ENCODE data around the gene TENM4. TPM values are rescaled to one million over a fixed set of nuclear protein-coding genes. Genes with fewer than 3 reads are reported as not detected.

The TENM4 gene
- total and polyA plus RNA-seq, 2 of the 13 experiments (the other 11 are each of a cell fraction or from before 2014, with no cell fraction given), result not detected

DNA sequence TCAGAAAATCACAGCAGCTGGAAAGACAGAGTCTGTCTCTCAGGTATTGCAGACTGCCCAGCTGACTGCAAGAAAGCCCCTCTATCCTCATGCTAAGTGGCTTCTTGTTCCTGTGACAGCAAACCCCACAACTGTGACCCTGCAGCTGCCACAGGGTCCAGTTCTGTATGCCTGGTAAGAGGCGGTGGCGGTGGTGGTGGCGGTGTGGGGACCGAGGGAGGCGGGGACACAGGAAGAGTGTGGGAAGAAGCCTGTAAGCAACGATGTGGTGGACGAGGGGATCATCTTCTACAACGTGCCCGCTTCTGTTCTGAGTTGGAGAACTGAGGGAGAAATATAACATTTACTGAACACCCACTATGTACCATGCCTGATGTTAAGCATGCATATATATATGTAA lies 112.4 kb downstream of the TENM4 start:
- no peaks in the 10 kb centered on the region for H3K9me3 ChIP-seq (ENCODE audit: low read length)
- DNase-seq (ENCODE audit: low spot score), result no peak
- no peak overlapping the region for H3K27ac ChIP-seq (ENCODE audit: extremely low read length, insufficient read depth, low read length)
- WGBS (ENCODE audit: low lambda C conversion rate), result 18% methylated on average over 9 of the region's 9 CpGs
- H2AFZ ChIP-seq (ENCODE audit: low read length), result no peak overlapping the region
- no peaks in the 10 kb centered on the region for H3K79me2 ChIP-seq (ENCODE audit: insufficient read depth, low read length)
- no peak for ATAC-seq
- H3K4me3 ChIP-seq (replicated peaks in 1 of 3; ENCODE audit: insufficient read depth in 1 of 3, low read depth in 2 of 3, low read length in 3 of 3), result no peak overlapping the region
- ChIA-PET POLR2A (no interaction called here), CTCF (ENCODE audit: low intra/inter-chr PET ratio, low total read pairs) (no interaction called here)
- no peak overlapping the region for H3K4me2 ChIP-seq (ENCODE audit: low read depth, low read length)
- no peaks in the 10 kb centered on the region for H3K36me3 ChIP-seq (replicated peaks in 1 of 2; ENCODE audit: control insufficient read depth in 1 of 2, insufficient read depth in 2 of 2, low read length in 2 of 2)
- H3K9ac ChIP-seq (ENCODE audit: insufficient read depth, low read depth, low read length), result no peak overlapping the region
- in situ Hi-C loops (cut with HindIII; ENCODE audit: extremely low pct_ligation_motif_present, low pct_unique_long_range_greater_than_20kb) (no loop called here), intact Hi-C loops (cut with micrococcal nuclease; ENCODE audit: unreplicated experiment) (no loop called here)
- H3K27me3 ChIP-seq (ENCODE audit: control insufficient read depth in 1 of 2, insufficient read depth in 2 of 2, low read length in 2 of 2), result peaks cover 0 to 6% of the 10 kb centered on the region in 2 experiments; a peak in 1 of 5 replicates
- no TSS peak for BruUV-seq (replicated peaks)
- FAIRE-seq, result no peak
- no peaks in the 10 kb centered on the region for H4K20me1 ChIP-seq (ENCODE audit: insufficient read depth, low read length)
- H3K4me1 ChIP-seq (ENCODE audit: insufficient read depth, low read length), result no peaks in the 10 kb centered on the region
- TF ChIP-seq ZNF788 (CRISPR knock-in tag; IDR thresholded peaks at IDR 0.05; ENCODE audit: borderline replicate concordance) (no peak), ZFAT (CRISPR knock-in tag; conservative IDR thresholded peaks at IDR 0.05) (no peak), ISL2 (CRISPR knock-in tag; IDR thresholded peaks at IDR 0.05) (no peak), MXI1 (IDR thresholded peaks at IDR 0.05; ENCODE audit: borderline replicate concordance, low read depth, low read length) (no peak), ZNF841 (CRISPR knock-in tag; IDR thresholded peaks at IDR 0.05; ENCODE audit: borderline replicate concordance) (no peak), ZSCAN31 (CRISPR knock-in tag; IDR thresholded peaks at IDR 0.05; ENCODE audit: low read depth) (no peak)
- TF ChIP-seq, protein P1, sequence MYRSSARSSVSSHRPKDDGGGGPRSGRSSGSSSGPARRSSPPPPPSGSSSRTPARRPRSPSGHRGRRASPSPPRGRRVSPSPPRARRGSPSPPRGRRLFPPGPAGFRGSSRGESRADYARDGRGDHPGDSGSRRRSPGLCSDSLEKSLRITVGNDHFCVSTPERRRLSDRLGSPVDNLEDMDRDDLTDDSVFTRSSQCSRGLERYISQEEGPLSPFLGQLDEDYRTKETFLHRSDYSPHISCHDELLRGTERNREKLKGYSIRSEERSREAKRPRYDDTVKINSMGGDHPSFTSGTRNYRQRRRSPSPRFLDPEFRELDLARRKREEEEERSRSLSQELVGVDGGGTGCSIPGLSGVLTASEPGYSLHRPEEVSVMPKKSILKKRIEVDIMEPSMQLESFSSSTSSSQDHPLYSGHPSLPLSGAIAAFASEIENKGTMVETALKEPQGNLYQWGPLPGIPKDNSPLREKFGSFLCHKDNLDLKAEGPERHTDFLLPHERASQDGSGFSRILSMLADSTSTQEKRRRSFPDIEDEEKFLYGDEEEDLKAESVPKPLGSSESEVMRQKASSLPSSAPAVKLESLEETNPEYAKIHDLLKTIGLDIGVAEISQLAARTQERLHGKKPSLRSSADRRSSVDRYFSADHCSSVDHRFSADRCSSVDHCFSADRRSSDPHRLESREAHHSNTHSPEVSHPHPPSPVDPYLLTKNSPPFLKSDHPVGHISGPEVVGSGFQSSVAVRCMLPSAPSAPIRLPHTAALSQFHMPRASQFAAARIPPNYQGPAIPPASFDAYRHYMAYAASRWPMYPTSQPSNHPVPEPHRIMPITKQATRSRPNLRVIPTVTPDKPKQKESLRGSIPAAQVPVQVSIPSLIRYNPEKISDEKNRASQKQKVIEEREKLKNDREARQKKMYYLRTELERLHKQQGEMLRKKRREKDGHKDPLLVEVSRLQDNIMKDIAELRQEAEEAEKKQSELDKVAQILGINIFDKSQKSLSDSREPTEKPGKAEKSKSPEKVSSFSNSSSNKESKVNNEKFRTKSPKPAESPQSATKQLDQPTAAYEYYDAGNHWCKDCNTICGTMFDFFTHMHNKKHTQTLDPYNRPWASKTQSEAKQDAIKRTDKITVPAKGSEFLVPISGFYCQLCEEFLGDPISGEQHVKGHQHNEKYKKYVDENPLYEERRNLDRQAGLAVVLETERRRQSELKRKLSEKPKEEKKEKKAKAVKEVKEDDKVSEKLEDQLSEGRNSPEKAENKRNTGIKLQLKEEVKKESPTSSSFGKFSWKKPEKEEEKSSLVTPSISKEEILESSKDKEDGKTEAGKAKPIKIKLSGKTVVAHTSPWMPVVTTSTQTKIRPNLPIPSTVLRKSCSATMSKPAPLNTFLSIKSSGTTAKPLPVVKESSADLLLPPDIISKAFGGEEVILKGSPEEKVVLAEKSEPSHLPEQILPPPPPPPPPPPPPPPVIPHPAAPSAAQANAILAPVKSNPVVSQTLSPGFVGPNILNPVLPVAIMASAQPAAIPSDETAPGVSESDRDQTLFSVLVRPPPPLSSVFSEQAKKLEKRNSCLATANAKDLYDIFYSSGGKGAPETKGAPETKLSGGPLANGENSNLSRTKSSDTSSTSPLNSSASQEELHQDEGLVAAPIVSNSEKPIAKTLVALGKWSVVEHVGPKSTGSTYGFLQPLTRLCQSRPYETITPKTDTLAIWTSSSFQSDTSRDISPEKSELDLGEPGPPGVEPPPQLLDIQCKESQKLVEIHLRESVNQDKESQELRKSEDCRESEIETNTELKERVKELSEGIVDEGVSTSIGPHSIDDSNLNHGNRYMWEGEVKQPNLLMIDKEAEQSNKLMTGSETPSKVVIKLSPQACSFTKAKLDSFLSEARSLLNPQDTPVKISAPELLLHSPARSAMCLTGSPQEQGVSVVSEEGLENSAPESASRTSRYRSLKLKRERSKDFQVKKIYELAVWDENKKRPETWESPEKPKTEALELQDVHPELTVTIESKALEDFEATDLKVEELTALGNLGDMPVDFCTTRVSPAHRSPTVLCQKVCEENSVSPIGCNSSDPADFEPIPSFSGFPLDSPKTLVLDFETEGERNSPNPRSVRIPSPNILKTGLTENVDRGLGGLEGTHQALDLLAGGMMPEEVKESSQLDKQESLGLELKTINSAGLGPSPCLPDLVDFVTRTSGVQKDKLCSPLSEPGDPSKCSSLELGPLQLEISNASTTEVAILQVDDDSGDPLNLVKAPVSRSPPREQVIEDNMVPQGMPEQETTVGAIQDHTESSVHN (CRISPR knock-in tag; IDR thresholded peaks at IDR 0.05), result no peak
- TF ChIP-seq, protein P2, sequence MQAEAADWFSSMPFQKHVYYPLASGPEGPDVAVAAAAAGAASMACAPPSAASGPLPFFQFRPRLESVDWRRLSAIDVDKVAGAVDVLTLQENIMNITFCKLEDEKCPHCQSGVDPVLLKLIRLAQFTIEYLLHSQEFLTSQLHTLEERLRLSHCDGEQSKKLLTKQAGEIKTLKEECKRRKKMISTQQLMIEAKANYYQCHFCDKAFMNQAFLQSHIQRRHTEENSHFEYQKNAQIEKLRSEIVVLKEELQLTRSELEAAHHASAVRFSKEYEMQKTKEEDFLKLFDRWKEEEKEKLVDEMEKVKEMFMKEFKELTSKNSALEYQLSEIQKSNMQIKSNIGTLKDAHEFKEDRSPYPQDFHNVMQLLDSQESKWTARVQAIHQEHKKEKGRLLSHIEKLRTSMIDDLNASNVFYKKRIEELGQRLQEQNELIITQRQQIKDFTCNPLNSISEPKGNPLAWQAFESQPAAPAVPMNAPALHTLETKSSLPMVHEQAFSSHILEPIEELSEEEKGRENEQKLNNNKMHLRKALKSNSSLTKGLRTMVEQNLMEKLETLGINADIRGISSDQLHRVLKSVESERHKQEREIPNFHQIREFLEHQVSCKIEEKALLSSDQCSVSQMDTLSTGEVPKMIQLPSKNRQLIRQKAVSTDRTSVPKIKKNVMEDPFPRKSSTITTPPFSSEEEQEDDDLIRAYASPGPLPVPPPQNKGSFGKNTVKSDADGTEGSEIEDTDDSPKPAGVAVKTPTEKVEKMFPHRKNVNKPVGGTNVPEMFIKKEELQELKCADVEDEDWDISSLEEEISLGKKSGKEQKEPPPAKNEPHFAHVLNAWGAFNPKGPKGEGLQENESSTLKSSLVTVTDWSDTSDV (CRISPR knock-in tag; IDR thresholded peaks at IDR 0.05), result no peak
- TF ChIP-seq, protein P3, sequence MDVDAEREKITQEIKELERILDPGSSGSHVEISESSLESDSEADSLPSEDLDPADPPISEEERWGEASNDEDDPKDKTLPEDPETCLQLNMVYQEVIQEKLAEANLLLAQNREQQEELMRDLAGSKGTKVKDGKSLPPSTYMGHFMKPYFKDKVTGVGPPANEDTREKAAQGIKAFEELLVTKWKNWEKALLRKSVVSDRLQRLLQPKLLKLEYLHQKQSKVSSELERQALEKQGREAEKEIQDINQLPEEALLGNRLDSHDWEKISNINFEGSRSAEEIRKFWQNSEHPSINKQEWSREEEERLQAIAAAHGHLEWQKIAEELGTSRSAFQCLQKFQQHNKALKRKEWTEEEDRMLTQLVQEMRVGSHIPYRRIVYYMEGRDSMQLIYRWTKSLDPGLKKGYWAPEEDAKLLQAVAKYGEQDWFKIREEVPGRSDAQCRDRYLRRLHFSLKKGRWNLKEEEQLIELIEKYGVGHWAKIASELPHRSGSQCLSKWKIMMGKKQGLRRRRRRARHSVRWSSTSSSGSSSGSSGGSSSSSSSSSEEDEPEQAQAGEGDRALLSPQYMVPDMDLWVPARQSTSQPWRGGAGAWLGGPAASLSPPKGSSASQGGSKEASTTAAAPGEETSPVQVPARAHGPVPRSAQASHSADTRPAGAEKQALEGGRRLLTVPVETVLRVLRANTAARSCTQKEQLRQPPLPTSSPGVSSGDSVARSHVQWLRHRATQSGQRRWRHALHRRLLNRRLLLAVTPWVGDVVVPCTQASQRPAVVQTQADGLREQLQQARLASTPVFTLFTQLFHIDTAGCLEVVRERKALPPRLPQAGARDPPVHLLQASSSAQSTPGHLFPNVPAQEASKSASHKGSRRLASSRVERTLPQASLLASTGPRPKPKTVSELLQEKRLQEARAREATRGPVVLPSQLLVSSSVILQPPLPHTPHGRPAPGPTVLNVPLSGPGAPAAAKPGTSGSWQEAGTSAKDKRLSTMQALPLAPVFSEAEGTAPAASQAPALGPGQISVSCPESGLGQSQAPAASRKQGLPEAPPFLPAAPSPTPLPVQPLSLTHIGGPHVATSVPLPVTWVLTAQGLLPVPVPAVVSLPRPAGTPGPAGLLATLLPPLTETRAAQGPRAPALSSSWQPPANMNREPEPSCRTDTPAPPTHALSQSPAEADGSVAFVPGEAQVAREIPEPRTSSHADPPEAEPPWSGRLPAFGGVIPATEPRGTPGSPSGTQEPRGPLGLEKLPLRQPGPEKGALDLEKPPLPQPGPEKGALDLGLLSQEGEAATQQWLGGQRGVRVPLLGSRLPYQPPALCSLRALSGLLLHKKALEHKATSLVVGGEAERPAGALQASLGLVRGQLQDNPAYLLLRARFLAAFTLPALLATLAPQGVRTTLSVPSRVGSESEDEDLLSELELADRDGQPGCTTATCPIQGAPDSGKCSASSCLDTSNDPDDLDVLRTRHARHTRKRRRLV (CRISPR knock-in tag; IDR thresholded peaks at IDR 0.05), result no peak

All from HepG2 (cell line).